GM10248 (cell line): Measurements from ENCODE around the gene MAP4K2.

ENCODE experiments used
- CTCF ChIA-PET: fragments of 300-600 bp; sonication (Branson Sonifier 250); formaldehyde crosslinking; extraction: SDS; loops from one replicate; lab custom pipeline; 2021; ENCODE audit warnings: antibody characterized with exemption; lab: Yijun Ruan, JAX
- POLR2A ChIA-PET: fragments of 350-650 bp; sonication (Branson Sonifier 250); formaldehyde crosslinking; extraction: SDS; loops from one replicate; lab custom pipeline; 2020; ENCODE audit warnings: antibody characterized with exemption; lab: Yijun Ruan, JAX
- DNase-seq: peaks from one replicate; pipeline ENCODE4 v3.0.0; 2012; ENCODE audit errors: extremely low spot score
- CTCF ChIP-seq: IDR thresholded peaks from 2 replicates; pipeline ENCODE4 v1.5.1; 2012; ENCODE audit warnings: mild to moderate bottlenecking, low read depth; ENCODE audit errors: extremely low read depth, missing control alignments, control extremely low read depth

Gene MAP4K2

GRCh38 chr11:64760759-64761420 is 42.1 kb downstream of the MAP4K2 start:
- POLR2A ChIA-PET = interaction anchor here (0.6 to 2.0 kb wide), 8 partner anchors 10 to 1156 kb away, joined by 3 to 6 read pairs (median 4); partner anchors contain the start of gene SF1
- no peak for TF ChIP-seq CTCF
- peak; percentile 8 for DNase-seq
- CTCF ChIA-PET = interaction anchor here (1.6 to 2.0 kb wide), 2 partner anchors 11 to 18 kb away, joined by 3 to 7 read pairs; partner anchors contain the start of gene SF1

GRCh38 chr11:64759722-64760719 is 43.0 kb downstream of the MAP4K2 start, which contains the start of gene PYGM:
TSS of gene PYGM (minus strand) at chr11:64759974. CDS start at chr11:64759898, 76 bp downstream.
- CTCF ChIA-PET = interaction anchor here (0.9 to 2.0 kb wide), 5 partner anchors 8 to 24 kb away, joined by 3 to 9 read pairs (median 3); partner anchors contain the start of gene SF1
- DNase-seq = peak; percentile 25
- TF ChIP-seq CTCF = no peak
- POLR2A ChIA-PET = interaction anchor here (0.6 to 2.0 kb wide), 5 partner anchors 10 to 576 kb away, joined by 3 to 6 read pairs (median 4); partner anchors contain the start of gene SF1

- ChIA-PET POLR2A (interaction anchor here (0.6 to 2.0 kb wide), 2 partner anchors 15 to 19 kb away, joined by 4 read pairs; partner anchors contain the start of gene SF1), CTCF (interaction anchor here (0.9 to 2.0 kb wide), 5 partner anchors 8 to 23 kb away, joined by 3 to 9 read pairs (median 3); partner anchors contain the start of gene SF1)
- peak; percentile 10 for DNase-seq
Measured at GRCh38 chr11:64759131-64759721, 43.8 kb downstream of the MAP4K2 start.

DNA sequence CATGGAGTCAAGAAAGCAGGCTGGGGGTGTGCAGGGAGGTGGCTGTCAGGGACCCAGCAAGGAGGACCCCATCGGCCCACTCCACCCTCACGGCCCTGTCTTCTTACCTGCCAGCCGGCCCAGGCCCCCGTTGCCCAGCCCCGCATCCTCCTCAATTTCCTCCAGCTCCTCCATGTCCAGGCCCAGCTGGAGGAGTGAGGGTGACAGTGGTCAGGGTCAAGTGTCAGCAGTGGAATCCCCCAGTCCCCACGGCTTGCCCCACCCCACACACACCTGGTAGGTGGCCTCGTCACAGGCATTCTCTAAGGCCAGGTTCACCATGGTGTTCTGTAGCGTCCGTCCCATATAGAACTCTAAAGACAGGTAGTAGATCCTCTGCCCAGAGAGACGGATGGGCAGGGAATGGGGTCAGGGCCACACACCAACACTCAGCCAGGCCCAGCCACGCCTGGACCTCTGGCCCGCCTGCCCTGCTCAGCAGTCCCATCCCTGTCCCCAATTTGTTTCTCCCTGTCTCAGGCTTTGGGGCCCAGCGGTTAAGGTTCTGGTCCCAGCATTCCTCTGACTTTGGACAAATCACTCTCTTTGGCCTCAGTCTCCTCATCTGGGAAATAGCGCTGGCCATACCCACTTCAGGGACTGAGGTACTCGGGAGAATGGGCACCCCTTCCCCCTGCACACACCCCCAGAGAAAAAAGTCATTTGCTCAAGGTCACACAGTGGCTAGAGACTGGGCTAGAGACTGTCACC is 44.5 kb downstream of the MAP4K2 start:
- peak; percentile 22 for DNase-seq
- no peak for TF ChIP-seq CTCF
- CTCF ChIA-PET = interaction anchor here (0.9 to 1.8 kb wide), 4 partner anchors 9 to 14 kb away, joined by 3 to 9 read pairs (median 3); partner anchors contain the start of gene RASGRP2
- POLR2A ChIA-PET = interaction anchor here (0.9 kb wide), 1 partner anchor 13 kb away, joined by 3 read pairs; no protein-coding TSS in a partner anchor

More at GRCh38 chr11:64759131-64759721, 43.8 kb downstream of the MAP4K2 start:
- no peak for TF ChIP-seq CTCF

- CTCF ChIA-PET = interaction anchor here (0.9 to 1.6 kb wide), 3 partner anchors 10 to 15 kb away, joined by 3 read pairs; partner anchors contain the start of gene RASGRP2
- POLR2A ChIA-PET = interaction anchor here (0.9 kb wide), 1 partner anchor 13 kb away, joined by 3 read pairs; no protein-coding TSS in a partner anchor
- peak; percentile 11 for DNase-seq
- TF ChIP-seq CTCF = no peak
Measured at GRCh38 chr11:64757549-64758329, 45.3 kb downstream of the MAP4K2 start.
